ENCODE data around the gene OR6N2. TPM values are rescaled to one million over a fixed set of nuclear protein-coding genes. Genes with fewer than 3 reads are reported as not detected.

The OR6N2 gene
- total and polyA plus RNA-seq, 9 of the 15 experiments (the other 6 are each of a cell fraction or from before 2014, with no cell fraction given): not detected

- TF ChIP-seq CGGBP1 (CRISPR knock-in tag; IDR thresholded peaks at IDR 0.05) (no peak), KAT7 (CRISPR knock-in tag; IDR thresholded peaks at IDR 0.05; ENCODE audit: borderline replicate concordance) (no peak), ZC3H11A (IDR thresholded peaks at IDR 0.05; ENCODE audit: low read depth, low read length) (no peak), NRF1 (conservative IDR thresholded peaks at IDR 0.05 in 1 of 2, IDR thresholded peaks at IDR 0.05 in 1 of 2) (no peak), SREBF2 (CRISPR knock-in tag; IDR thresholded peaks at IDR 0.05) (no peak), PML (IDR thresholded peaks at IDR 0.05; ENCODE audit: low read length) (no peak), TGIF2 (CRISPR knock-in tag; IDR thresholded peaks at IDR 0.05) (no peak), KDM4B (IDR thresholded peaks at IDR 0.05; ENCODE audit: borderline replicate concordance in 2 of 2, low read depth in 1 of 2) (no peak), ZNF778 (CRISPR knock-in tag; IDR thresholded peaks at IDR 0.05) (no peak), PKNOX1 (IDR thresholded peaks at IDR 0.05) (no peak), NCOA1 (IDR thresholded peaks at IDR 0.05; ENCODE audit: low read depth) (no peak), CXXC5 (CRISPR knock-in tag; IDR thresholded peaks at IDR 0.05) (peak; percentile 37; the same call in 1 of the 2 replicates), PBX2 (CRISPR knock-in tag; IDR thresholded peaks at IDR 0.05; ENCODE audit: low read depth) (no peak), PBX2 (tag; conservative IDR thresholded peaks at IDR 0.05; ENCODE audit: low read depth) (no peak), SETDB1 (IDR thresholded peaks at IDR 0.05; ENCODE audit: low read length) (no peak), BCOR (IDR thresholded peaks at IDR 0.05) (no peak), ZNF12 (CRISPR knock-in tag; IDR thresholded peaks at IDR 0.05) (no peak), TAF1 (IDR thresholded peaks at IDR 0.05; ENCODE audit: control insufficient read depth, extremely low read depth, insufficient read depth, low read length, severe bottlenecking) (peak; percentile 29), POLR2H (tag; IDR thresholded peaks at IDR 0.05; ENCODE audit: low read depth) (no peak), RBM14 (IDR thresholded peaks at IDR 0.05; ENCODE audit: borderline replicate concordance, insufficient read depth, low read depth, low read length) (no peak), BCLAF1 (IDR thresholded peaks at IDR 0.05; ENCODE audit: borderline replicate concordance in 1 of 2, control insufficient read depth in 1 of 2, low read depth in 2 of 2, low read length in 1 of 2) (no peak), CEBPG (CRISPR knock-in tag; IDR thresholded peaks at IDR 0.05) (no peak), CEBPG (tag; conservative IDR thresholded peaks at IDR 0.05 in 1 of 2, IDR thresholded peaks at IDR 0.05 in 1 of 2) (no peak)
Observed at GRCh38 chr1:158799689-158800088, 18.7 kb upstream of the OR6N2 start (continued).

Measured in K562 (cell line).